ENCODE measurements around the gene KCNAB1. TPM values are rescaled to one million over a fixed set of nuclear protein-coding genes. Genes with fewer than 3 reads are reported as not detected.
A peak's percentile ranks its signal among the peaks of the same experiment; 100 is the strongest.
"Not testable (repeated sequence)": the region's sequence is repeated elsewhere in the genome, so short reads cannot be mapped to it uniquely, and the experiment has no call there.

The KCNAB1 gene
- polyA plus RNA-seq, 3 donors = 2.6 to 3.3 (median 3.2) TPM

DNA sequence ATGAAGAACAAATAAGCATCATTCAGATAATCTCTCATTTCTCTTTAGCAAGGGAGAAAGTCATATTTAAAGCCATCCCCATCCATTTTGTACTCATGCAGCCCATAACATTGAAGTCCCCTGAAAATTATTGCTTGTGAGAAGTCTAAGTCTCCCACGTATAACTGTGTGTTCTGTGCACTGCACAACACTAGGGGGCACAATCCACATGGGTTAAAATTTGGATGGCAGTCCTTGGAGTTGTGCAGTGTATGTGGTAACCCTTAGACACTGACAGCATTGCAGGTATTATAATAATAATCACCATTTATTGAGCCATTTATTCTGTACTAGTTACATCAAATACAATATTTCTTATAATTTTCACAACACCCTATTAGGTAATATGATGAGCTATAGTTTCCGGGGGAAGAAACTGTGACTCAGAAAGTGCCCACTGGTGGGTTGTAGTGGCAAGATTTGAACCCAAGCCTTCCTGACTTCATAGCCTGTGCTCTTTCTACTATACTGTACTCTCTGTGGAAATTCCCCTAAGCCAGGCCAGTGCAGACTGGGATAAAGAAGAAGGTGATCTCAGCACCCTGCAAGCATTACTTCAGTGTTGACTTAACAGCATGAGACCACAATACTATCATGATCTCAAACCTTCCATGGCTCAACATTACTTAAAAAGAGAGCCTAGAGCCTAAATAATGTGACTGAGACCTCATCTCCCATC lies 15.7 kb downstream of the KCNAB1 start:
- DNase-seq = no peak

- not testable (repeated sequence) for DNase-seq
Measured at GRCh38 chr3:156137397-156137796, 17.0 kb downstream of the KCNAB1 start.

GRCh38 chr3:156140001-156140595 lies 19.7 kb downstream of the KCNAB1 start:
- DNase-seq = no peak

GRCh38 chr3:156142702-156143101 lies 22.3 kb downstream of the KCNAB1 start:
- DNase-seq = no peak

GRCh38 chr3:156143136-156143535 lies 22.8 kb downstream of the KCNAB1 start:
- DNase-seq = no peak

DNA sequence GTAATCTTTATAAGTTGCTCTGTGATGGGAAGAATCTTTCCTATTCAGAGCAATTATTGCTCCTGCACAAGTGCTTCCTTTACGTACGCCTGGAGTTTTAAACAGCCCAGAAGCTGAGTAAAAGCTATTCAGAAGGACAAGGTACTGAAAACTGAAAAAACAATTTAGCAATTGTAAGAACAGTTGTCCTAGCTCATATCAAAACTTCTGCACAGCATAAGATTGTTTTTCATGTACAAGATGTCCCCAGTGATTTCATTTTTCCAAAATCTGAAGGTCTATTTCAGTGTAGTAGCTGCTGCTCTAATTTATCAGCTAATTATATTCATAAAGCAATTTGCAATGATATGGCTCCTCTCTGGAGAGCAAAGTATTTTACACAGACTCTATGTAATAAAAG lies 23.7 kb downstream of the KCNAB1 start:
- no peak for DNase-seq

DNA sequence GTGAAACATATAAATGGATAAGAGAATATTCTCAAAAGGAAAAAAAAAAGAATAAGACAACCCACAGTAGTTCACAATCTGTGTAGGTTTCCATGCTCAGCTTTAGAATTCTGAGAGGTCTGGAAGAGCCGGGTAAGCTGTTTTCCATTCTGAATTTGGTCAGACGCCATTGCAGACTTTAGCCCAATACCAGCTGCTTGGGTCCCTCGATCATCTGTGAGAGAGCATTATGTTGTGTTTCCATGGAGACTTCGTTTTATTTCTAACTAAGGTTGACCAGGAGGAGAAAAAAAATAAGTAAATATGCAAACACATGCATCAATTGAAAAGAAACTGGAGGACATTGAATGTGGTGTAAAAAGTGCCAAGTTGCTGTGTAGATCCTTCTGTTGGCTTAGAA lies 25.5 kb downstream of the KCNAB1 start:
- no peak for DNase-seq

DNA sequence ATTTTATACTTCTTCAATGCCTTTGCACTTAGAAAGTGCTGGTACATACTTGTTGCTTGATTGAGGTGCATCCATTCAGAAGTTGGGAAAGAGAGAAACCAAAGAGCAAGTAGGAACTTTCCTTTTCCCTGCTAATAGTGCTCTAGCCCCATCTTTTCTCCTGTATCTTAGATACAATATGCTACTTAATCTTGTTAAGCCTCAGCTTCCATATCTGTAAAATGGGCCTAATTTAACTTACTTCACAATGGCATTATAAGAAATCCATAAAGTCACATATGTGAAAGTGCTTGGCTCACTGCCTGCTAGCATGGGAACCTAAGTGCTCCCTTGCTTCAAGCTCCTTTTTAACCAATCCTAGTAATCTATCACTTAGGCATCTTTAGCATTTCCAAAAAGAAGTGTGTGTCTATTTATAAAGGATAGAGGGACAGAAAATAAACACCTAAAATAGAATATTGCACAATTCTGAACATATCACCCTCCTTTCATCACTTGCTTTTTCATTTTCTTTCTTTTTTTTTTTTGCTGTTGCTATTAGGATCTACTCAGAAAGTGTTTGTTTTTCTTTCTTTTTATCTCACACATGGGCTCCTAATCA lies 28.1 kb downstream of the KCNAB1 start:
- DNase-seq = no peak

- no peak for DNase-seq
Measured at GRCh38 chr3:156148946-156149381, 28.6 kb downstream of the KCNAB1 start.

DNA sequence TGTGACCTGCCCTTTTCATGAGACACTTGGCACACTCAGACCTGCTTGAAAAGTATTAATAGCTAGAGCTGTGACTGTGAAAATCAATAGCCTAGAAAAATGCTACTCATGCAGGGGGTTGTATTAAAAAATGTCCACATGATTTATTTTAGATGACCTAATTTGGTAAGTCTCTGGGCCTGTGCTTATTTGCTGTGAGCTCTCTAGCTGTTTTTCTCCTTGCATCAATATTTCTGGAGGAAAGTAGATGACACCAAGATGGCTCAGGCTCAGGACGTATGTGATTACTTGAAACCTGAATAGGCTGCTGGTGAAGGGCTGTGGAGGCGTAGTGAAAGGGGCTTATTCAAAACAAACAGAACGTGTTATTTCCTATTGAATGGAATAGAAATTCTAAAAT lies 29.5 kb downstream of the KCNAB1 start:
- no peak for DNase-seq

DNA sequence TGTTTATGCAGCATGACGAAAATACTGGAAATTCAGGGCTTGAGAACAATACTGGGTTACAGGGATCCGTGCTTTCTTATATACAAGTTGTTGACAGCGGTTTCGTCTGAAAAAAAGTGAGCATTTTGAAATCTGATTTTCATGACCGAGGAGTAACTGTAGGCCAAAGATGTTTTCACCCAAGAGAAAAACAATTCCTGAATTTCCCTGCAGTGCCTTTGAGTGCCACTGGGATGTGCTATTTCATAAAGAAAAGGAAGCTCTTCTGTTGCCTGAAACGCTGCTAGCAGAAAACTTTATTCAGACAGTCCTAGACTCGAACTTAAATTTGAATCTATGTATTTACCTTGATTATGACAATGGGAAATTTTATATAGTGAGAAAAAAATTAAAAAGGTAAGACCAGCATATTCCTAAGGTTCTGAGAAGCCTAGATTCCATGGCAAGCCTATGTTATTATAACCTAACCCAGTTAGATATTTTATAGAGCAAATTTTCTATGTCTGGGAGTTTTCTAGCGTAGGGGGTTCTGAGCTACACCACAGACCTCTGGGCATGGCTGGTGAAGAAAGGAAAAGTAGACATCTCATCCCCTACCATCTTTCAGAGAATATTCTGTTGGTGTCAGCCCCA lies 30.2 kb downstream of the KCNAB1 start:
- DNase-seq = peak; percentile 61

GRCh38 chr3:156151824-156152428 lies 31.5 kb downstream of the KCNAB1 start:
- peak; percentile 83 for DNase-seq

DNA sequence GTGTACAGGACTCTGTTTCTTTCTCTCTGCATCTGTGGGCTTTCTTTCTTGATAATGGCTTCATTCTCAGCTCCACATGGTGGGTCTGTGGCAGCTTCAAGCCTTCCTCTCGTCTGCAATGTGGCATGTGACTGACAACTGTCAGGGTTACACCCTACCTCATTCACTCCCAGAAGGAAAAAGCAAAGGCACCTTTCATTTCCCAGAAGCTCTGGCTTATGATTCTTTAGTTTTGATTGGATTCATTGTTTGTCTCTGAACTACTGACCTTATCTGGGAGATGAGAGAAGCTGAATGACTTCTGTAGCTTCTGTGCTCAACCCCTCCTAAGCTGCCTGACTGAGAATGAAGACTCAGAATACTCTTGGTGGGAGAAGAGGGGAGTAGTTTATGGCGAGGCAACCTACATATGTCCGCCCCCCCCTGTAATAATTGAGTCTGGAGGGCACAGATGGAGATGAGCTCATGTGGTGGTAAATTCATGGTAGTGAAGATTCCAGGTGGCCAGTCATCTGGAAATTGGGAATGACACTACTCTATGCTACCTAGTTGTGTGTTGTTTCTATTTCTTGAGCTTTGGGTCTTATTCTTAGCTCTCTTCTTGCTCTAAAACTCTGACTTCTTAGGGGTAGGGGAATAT lies 38.4 kb downstream of the KCNAB1 start:
- DNase-seq = no peak

GRCh38 chr3:156160647-156161046 lies 40.3 kb downstream of the KCNAB1 start:
- no peak for DNase-seq

DNA sequence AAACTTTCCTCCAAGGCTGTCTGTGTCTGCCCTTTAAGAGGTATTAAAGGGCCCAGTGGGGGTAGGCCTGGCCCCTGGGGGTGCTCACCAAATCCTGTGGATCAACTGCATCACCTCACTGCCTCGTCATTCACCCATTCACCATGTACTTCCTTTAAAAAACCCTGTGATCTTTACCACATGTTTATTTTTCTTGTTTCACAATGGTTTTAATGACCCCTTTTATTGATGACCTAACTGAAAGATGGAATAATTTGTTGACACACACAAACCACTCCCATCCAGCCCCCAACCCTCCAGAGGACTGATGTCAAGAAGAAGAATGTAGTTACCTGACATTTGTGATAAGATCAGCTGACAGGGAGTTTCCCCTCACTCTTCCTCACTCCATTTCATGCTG lies 40.8 kb downstream of the KCNAB1 start:
- DNase-seq = no peak

DNA sequence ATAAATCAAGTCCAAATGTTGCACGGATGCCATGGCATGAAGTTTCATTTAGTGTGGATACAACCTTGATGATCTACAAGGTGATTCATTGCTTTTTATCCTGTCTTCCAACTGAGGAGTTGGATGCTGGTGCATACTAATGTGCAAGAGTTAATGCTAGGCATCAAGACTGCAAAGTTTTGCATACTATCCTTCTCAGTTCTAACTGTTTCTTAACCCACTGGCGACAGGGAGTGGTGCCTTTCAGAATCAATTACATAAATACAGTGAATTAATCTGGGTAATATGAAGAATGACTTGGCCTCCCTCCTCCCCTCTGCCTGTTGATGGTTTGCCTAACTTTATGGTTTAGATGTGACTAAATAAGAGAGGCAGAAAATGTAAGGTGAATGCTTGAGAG lies 43.5 kb downstream of the KCNAB1 start:
- no peak for DNase-seq

GRCh38 chr3:156166808-156167207 lies 46.4 kb downstream of the KCNAB1 start:
- no peak for DNase-seq

DNA sequence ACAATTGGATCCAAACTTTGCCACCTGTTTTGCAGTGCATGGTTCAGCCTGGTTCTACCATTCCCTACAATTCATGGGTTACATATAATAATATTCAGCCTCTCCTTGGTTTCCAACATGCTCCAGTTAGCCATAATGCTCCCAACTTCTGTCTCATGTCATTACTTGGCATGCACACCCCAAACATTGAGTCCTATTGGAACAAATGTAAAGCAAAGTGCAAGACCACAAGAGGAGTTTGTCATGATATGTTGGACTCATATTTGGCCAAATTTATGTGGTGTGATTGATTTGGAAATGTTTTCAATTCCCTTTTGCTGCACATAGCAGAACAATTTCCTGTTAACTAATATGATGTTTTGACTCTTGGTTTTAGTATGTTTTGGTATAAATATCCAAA lies 50.2 kb downstream of the KCNAB1 start:
- no peak for DNase-seq

- no peak for DNase-seq
Measured at GRCh38 chr3:156171281-156172267, 51.2 kb downstream of the KCNAB1 start.

- DNase-seq = no peak
Measured at GRCh38 chr3:156172536-156172935, 52.2 kb downstream of the KCNAB1 start.
